Skeletal muscle cell (primary cell): ENCODE measurements around the gene SEC63.
"Not testable (repeated sequence)": the region's sequence is repeated elsewhere in the genome, so short reads cannot be mapped to it uniquely, and the experiment has no call there.

Source experiments
- DNase-seq: peaks from one replicate; pipeline ENCODE4 v3.0.0-alpha.2; 2010; ENCODE audit warnings: low read depth
- H3K4me3 ChIP-seq: 2 replicates; pipeline ENCODE4 v1.5.1; 2011; ENCODE audit warnings: low read depth, mild to moderate bottlenecking, control low read depth, low read length, moderate library complexity

Gene SEC63

DNA sequence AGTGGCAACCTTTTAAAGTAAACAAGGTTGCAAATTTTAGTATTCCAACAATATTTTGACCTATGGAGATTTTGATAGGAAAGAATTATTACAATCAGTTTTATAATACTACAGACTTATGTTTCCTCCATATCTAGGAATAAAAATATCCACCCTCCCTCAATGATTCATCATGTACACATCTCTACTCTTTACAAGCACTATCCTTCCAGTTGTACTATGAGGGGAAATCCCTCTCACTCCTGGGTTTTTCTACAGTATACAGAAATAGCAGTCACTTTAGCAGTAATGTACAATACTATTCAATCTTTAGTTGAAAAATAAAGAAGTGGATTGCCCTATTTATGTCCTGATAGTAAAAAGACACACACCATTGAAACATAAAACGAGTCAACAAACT lies 87.6 kb downstream of the SEC63 start:
- H3K4me3 ChIP-seq = no peak overlapping the region
- no peak for DNase-seq

GRCh38 chr6:107869871-107870270 lies 88.1 kb downstream of the SEC63 start:
- DNase-seq = no peak
- no peak overlapping the region for H3K4me3 ChIP-seq

- no peak overlapping the region for H3K4me3 ChIP-seq
- DNase-seq = no peak
Measured at GRCh38 chr6:107868867-107869611, 89.0 kb downstream of the SEC63 start.

DNA sequence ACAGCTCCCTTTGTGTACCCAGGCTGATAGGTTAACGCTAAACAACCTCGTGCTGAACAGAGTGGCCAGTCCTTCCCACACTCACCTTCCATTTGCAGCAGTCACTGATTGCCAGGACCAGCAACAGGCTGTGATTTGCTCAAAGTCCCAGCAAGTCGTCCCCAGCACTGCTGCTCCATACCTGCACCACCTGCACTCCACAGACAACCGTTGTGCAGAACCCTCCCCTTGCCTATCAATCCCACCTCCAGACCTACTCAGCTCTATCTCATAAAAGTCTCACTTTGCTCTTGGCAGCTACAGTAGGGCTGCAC lies 90.7 kb downstream of the SEC63 start:
- DNase-seq = no peak
- H3K4me3 ChIP-seq = no peak overlapping the region

DNA sequence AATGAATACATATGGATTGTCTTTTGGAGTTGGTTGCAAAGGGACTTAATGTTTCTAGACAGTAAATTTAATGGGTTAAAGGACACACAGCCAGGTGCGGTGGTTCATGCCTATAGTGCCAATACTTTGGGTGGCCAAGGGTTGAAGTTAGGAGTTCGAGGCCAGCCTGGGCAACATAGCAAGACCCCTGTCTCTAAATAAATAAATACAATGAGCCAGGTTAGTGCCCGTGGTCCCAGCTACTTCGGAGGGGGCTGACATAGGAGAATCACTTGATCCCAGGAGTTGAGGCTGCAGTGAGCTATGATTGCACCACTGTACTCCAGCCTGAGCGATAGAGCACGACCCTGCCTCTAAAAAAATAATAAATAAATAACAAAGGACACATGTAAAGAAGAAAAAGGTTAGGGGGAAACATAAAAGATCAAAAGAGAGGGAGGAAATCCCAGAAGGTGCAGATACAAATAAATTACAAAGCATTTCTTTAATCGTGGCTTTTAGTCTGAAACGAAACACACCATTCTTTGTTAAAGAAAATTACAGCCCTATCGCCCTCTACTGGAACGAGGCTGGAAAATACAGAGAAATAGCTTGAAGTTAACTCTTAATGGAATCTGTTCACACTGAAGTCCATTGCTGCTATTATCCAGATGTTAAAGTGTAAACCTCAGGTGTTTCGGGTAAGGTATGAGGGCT lies 91.3 kb downstream of the SEC63 start:
- no peak overlapping the region for H3K4me3 ChIP-seq
- no peak for DNase-seq

DNA sequence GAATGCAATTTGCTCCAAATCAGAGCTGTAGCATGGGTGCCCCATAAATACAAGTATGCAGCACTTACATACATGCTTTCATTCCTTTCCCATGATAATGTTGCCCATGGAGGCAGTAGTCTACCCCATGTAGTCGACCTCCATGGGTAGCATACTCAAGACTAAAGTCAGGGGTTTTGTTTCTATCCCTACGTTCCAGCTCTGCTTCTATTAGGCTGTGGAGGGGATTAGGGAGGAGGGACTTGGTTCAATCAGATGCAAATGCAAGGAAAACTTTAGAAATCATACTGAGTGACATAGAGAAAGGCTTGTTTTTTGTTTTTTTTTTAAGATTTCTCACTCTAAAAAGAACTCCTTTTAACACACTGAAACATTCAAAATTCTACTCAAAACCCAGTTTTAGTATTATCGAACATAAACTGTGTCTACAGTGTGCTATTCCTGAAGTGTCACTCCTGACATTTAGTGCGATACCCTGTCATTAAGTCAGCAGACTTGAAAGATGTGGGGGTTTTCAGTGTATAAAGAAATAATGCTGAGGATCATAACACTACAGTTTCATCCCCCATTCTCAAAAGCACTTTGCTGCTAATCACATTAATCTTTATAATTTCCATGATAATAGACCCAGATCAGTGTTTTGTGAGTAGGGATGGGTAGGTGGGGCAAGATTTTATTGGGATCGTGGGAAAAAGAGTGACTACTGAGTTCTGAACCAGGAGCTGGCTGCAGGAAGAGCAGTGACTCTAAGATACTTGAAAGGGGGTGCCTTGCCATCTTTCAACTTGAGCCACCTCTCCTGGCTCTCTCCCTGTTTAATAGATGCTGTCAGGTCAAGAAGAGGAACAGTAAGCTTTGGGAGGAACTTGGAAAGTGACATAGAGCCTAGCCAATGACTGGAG lies 93.5 kb downstream of the SEC63 start:
- DNase-seq = no peak
- H3K4me3 ChIP-seq = no peak overlapping the region

GRCh38 chr6:107862383-107862782 lies 95.6 kb downstream of the SEC63 start:
- DNase-seq = no peak
- no peak overlapping the region for H3K4me3 ChIP-seq

GRCh38 chr6:107860963-107861362 lies 97.0 kb downstream of the SEC63 start:
- not testable (repeated sequence) for DNase-seq

GRCh38 chr6:107860144-107860543 lies 97.9 kb downstream of the SEC63 start:
- not testable (repeated sequence) for DNase-seq, H3K4me3 ChIP-seq

More at GRCh38 chr6:107860963-107861362, 97.0 kb downstream of the SEC63 start:
- not testable (repeated sequence) for H3K4me3 ChIP-seq

GRCh38 chr6:107853230-107853629 lies 104.8 kb downstream of the SEC63 start:
- H3K4me3 ChIP-seq = no peak overlapping the region
- DNase-seq = no peak

- no peak for DNase-seq
Measured at GRCh38 chr6:107849325-107849724, 108.7 kb downstream of the SEC63 start.

GRCh38 chr6:107847844-107848802 lies 109.9 kb downstream of the SEC63 start:
- H3K4me3 ChIP-seq = peak overlapping the region; percentile 54
- DNase-seq = no peak

More at GRCh38 chr6:107849325-107849724, 108.7 kb downstream of the SEC63 start:
- H3K4me3 ChIP-seq = no peak overlapping the region

- no peak for DNase-seq
- no peak overlapping the region for H3K4me3 ChIP-seq
Measured at GRCh38 chr6:107846262-107846795, 111.7 kb downstream of the SEC63 start.

DNA sequence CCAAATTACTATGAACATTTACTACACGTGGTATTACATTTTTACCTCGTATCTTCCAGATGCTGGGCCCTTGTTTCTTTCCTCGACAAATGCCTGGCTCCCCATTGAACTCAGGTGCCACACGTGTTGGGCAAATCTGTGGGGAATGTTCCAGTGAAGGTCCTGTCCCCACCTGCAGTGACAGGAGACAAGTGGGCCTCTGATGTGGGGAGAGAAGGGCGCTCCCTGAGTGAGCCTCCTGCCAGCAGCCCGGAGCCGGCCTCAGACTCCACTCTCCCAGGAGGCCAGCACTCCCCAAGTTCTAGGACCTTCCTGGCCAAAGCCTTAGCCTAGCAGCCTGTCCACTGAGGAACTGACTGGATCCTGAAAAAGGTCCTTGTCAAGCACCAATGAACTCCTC lies 112.2 kb downstream of the SEC63 start:
- no peak for DNase-seq
- H3K4me3 ChIP-seq = no peak overlapping the region

- no peak for DNase-seq
- H3K4me3 ChIP-seq = no peak overlapping the region
Measured at GRCh38 chr6:107843400-107843799, 114.6 kb downstream of the SEC63 start.

DNA sequence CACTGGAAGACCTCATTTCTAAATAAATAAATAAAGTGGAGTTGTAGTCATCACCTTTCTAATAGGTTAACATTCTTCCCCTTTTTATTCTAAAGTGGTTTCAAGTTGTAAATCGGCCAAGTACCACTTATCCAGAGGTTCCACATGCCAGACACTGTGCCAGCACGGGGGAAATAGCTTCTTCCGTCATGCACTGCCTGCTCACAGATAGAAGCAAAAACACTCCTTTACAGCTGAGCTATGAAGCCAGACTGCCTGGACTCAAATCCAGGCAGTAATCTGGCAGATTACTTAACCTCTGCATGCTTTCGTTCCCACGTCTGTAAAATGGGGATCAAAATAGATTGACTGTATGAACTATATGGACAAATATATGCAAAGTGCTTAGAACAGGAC lies 116.7 kb downstream of the SEC63 start:
- H3K4me3 ChIP-seq = no peak overlapping the region
- no peak for DNase-seq

DNA sequence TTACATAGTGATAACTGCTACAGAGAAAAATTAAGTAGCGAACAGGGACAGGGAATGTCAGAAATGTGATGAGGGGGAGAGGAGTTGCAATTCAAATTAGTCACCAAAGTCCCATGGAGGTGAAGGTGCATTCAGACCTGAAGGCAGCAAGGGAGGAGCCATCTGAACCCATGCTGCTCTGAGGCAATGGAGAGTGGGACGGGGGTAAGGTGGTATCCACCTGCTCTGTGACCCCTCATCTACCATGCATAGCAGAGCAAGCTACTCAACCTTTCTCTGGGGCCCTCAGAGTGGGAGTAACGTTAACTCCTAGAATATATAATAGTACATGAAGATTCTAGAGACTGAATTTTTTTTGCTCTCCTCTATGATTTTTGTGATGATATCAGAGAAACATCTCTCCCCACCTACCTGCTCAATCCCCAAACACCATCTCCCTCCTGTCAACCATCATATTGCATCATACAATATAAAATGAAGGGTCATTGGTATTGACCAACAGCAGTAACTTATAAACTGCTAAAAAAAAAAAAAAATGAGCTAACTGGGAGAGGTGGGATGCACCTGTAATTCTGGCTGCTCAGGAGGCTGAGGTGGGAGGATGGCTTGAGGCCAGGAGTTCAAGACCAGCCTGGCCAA lies 117.3 kb downstream of the SEC63 start:
- no peak for DNase-seq

DNA sequence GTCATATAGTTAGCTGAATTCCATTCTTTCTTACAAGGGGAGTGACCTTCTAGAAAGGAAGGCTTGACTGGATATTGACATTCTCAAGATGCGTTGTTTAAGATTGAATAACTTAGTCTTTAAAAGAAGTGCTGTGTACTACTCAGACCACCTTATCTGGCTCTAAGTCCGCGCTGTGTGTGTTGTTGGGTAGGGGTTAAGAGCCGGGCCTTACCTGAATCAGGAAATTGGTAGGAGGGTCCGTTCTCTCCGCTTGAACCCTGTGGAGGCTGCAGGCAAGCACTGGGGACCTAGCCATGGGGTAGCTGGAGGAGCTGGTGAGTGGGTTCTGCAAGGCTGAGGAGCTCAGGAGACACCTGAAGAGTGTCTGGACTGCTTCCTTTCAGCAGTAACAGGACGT lies 124.9 kb downstream of the SEC63 start:
- no peak overlapping the region for H3K4me3 ChIP-seq
- no peak for DNase-seq

More for the DNA sequence above, 117.3 kb downstream of the SEC63 start:
- H3K4me3 ChIP-seq = no peak overlapping the region
